GM12874 (cell line): ENCODE results near the gene CLCA1.

Experiments used
- TF ChIP-seq, protein P1 (sequence below): IDR thresholded peaks from 2 replicates; pipeline ENCODE4 v1.5.1; 2011; ENCODE audit warnings: low read depth, mild to moderate bottlenecking, control low read depth, low read length, moderate library complexity; ENCODE audit not compliant: insufficient read depth

CLCA1 gene

DNA sequence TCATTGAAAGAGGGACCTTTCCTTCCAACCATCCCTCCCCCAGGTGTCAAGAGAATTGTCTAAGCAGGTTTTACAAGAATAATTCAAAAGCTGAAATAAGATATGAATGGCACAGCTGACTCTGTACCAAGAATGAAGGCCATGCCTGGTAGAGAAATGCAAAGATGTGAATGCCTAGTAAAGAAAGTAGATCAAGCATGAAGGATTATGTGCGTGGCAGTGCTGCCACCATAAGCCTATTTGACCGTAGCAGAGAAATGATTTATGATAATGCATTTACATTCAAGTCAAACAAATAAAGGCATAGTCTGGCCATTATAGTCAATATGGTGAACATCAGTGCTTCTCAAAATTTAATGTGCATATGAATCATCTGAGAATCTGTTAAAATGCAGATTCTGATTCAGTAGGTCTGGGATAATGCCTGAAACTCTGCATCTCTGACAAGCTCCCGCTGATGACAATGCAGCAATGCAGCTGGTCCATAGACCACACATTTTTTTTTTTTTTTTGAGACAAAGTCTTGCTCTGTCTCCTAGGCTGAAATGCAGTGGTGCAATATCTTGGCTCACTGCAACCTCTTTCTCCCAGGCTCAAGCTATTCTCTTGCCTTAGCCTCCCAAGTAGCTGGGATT is 61.6 kb downstream of the CLCA1 start:
- TF ChIP-seq, protein P1, sequence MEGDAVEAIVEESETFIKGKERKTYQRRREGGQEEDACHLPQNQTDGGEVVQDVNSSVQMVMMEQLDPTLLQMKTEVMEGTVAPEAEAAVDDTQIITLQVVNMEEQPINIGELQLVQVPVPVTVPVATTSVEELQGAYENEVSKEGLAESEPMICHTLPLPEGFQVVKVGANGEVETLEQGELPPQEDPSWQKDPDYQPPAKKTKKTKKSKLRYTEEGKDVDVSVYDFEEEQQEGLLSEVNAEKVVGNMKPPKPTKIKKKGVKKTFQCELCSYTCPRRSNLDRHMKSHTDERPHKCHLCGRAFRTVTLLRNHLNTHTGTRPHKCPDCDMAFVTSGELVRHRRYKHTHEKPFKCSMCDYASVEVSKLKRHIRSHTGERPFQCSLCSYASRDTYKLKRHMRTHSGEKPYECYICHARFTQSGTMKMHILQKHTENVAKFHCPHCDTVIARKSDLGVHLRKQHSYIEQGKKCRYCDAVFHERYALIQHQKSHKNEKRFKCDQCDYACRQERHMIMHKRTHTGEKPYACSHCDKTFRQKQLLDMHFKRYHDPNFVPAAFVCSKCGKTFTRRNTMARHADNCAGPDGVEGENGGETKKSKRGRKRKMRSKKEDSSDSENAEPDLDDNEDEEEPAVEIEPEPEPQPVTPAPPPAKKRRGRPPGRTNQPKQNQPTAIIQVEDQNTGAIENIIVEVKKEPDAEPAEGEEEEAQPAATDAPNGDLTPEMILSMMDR, result no peak

- TF ChIP-seq, protein P1, result no peak
These were observed 69.4 kb downstream of the CLCA1 start for GRCh38 chr1:86537928-86538695.

DNA sequence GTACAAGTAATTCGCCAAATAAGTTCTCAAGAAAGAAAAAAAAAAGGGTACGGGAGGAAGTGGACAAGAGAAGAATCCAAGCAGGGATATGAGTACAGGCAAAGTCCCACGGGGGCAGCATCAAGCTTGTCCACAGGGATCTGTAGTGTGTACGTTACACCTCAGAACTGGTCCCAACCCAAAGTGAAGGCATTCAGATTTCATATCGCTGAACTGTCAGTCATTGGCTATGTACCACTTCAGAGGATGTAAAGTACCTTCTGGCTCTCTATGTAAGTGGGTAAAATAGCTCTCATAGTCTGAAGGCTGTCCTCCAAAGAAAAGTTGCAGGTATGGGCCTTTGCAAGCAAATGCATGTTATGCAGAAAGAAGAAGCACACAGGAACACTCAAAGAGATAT is 70.0 kb downstream of the CLCA1 start:
- TF ChIP-seq, protein P1, result no peak

GRCh38 chr1:86541859-86542258 is 73.1 kb downstream of the CLCA1 start:
- TF ChIP-seq, protein P1, result no peak

DNA sequence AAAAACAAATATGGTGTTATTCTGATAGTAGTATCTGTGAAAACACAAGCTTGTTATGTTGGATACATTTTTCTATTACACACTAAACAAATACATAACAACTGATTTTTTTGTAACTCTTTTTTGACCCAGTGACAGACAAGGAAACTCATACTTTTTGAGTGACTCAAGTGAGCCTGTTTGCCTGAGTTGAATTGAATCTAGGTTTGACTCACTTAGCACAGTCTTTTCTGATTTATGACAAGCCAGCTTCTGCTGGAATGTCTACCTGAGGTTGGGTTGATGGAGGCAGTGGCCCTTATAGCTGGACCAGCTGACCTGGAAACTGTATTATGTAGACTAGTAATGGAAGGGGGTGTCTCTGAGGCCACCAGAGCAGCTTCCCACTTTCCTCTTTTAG is 73.9 kb downstream of the CLCA1 start:
- TF ChIP-seq, protein P1, result no peak

- TF ChIP-seq, protein P1, result no peak
These were observed 78.1 kb downstream of the CLCA1 start, which contains the start of gene CLCA4 for GRCh38 chr1:86546787-86547221. Gene CLCA4 (plus strand): TSS chr1:86547078. CDS start chr1:86547120, 42 bp downstream.

DNA sequence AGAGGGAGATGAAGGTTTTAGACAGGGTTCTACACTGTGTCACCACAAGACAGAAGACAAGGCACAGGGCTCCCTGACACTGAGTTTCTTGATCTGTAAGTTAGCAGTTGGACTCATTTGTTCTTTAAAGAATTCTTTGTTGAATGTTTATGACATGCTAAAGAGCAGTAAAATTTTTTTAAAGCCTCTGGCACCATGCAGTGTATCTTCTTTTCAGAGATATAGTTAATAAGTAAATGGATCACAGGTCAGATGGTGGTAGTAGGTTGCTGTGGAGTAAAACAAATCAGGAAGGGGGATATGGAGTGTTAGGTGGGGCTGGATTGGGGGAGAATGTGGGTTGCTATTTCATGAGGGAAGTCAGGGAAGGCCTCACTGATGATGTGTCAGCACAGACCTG is 80.1 kb downstream of the CLCA1 start:
- TF ChIP-seq, protein P1, result no peak
